IPS DF 19.7 (cell line): ENCODE data around the gene HMGN2.

ENCODE experiments used
- DNase-seq: peaks from one replicate; pipeline ENCODE4 v3.0.0-alpha.2; 2013; ENCODE audit warnings: low read depth, low spot score

The HMGN2 gene

GRCh38 chr1:26472320-26472900 lies at the start of gene HMGN2:
Gene HMGN2 (plus strand): TSS chr1:26472440. CDS start chr1:26472613, 173 bp downstream.
- peak; percentile 45 for DNase-seq

GRCh38 chr1:26429721-26430120 lies 42.5 kb upstream of the HMGN2 start:
- no peak for DNase-seq

DNA sequence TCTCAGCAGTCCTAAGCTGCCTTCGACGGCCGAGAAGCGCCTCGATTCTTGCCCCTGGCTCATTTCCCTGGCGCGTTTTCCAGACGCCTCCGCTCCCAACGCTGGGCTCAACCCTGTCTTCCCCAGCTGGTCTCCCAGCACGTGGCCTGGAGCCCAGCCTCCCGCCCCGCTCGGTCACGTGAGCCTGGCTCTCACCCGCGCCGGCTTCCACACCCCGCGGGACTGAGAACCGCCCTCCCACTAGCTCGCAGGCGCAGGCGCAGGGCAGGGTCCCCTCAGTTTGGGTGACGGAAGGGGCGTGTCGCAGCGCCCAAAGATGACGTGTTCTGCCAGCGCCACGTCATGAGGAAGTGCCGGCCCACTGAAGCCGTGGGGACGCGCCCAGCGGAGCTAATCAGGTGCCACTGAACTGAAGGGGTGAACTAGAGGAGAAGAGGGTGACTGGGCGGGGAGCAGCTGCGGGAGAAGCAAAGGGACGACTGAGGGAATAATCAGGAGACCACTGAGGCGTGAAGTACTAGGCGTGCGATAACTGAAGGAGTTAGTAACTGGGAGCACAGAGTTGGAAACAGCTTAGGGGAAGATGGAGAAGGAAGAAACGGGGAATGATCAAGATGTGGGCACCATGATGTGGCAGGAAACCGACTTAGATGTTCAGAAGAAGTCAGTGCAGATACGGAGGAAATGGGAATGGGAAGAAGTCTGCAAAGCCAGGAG lies 40.1 kb upstream of the HMGN2 start, which contains the start of gene DHDDS:
Gene DHDDS (plus strand): TSS at position 343 of the 717 bp plus-strand sequence. CDS start 625 bp downstream, outside the sequence.
- DNase-seq, result no peak

GRCh38 chr1:26432793-26433192 lies 39.4 kb upstream of the HMGN2 start:
- DNase-seq, result no peak

DNA sequence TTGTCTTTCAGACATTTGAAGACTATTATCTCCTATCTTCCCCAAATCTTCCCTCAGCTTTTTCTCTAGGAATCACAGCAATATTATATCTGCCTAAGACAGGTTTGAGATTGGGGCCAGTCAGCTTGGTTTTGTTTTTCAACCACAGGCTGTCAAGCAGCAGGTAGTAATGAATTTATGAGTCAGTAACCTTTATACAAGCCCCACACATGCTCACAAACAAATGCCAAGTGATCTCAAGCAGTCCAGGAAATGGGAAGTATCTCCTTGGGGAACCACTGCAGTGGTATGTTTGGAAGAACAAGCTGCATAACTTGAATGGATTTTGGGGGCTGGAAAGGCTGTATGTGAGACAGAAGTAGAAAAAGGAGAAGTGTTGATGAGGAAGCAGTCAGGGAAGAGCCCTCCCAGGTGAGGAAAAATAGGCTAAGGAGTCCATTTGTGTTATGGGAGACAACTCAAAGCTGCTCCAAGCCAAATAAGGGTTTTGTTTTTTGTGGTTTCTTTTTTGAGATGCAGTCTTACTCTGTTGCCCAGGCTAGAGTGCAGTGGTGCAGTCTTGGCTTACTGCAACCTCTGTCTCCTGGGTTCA lies 38.0 kb upstream of the HMGN2 start:
- no peak for DNase-seq

DNA sequence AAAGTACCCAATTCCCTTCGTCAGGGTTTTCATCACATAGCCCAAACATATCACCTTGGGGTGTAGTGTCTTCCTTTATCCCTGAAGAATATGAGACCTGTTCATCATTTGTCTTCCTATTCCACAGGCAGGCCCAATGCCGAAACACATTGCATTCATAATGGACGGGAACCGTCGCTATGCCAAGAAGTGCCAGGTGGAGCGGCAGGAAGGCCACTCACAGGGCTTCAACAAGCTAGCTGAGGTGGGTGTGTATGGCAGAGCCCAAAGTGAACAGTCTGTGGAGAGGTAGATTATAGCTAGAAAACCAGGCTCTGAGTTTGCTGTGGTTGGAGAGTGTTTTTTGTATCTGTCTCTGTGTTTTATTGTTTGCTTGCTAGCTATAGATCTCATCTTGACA lies 34.2 kb upstream of the HMGN2 start:
- DNase-seq, result no peak

DNA sequence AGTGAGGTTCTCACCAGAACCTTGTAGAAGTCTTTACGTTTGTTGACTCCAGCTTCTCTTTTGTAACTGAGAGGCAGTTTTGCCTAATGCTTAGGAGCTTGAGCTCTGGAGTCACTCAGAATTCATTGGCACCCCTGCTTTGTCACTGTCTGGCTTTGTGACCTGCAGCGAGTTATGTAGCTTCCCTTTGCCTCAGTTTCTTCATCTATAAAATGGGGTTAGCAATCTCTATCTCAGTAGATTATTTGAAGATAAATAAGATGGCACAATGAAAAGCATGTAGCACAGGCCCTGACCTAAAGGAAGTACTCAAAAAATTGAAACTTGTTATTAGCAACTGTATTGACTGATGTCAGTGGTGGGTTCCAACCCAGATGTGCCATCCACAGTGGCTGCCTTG lies 32.0 kb upstream of the HMGN2 start:
- no peak for DNase-seq

GRCh38 chr1:26449868-26450267 lies 22.4 kb upstream of the HMGN2 start:
- no peak for DNase-seq

DNA sequence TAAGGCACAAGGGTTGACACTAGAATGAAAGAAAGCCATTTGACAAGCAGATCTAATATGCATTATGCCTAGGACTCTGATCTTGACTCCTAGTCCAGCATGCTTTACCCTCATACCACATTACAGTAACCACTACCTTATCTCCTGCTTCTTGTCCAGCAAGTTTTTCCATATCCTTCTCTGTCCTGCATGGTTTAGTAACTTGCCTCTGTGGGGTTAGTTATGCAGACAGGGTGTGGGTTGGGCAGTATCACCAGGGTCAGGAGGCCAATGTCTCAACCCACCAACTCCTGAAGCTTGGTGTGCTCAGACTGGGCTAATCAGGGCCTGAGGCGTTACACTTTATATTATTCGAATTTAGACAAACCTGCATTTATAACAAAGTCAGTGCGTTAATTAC lies 21.3 kb upstream of the HMGN2 start:
- DNase-seq, result no peak

- no peak for DNase-seq
These were observed 19.6 kb upstream of the HMGN2 start for GRCh38 chr1:26452459-26453183.

GRCh38 chr1:26459148-26459547 lies 13.1 kb upstream of the HMGN2 start:
- DNase-seq, result no peak

DNA sequence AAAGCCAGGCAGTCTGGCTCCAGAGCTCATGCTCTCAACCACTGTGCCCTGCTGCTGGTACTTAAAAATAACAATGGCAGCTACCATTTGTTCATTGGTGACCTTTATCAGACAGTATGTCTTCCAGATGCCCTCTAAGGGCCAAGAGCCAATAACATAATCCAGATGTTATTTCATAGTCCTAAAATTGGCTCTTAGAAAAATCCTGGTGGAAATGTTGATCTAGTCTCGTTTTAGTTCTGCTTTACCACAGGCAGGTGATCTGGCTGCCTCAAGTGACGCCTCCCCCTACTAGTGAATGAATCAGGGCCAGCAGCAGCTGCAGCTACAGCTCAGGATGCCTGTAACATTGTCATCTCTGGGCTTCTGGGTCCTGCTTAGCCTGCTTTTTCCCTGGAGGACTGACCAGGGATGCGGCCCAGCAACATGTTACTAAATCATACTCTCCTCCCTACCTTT lies 12.6 kb upstream of the HMGN2 start:
- DNase-seq, result no peak

- DNase-seq, result no peak
These were observed 3.3 kb upstream of the HMGN2 start for GRCh38 chr1:26468911-26469310.

DNA sequence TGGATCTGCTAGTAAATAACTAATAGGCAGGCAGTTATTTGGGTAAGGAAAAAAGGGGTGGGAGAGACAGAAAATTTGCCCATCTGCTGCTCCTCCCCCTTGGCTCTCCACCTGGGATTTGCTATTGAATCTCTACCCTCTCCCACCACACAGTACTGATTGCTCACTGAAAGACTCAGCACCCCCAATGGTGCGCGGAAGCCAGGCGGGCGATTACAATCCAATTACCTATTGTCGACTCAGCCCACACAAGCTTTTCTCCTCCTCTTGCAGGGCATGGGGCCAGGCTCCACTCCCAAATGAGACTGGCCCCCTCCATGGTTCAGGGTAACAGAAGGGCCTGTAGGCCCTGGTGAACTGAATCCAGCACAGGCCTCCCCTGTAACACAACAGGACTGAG lies 2.7 kb upstream of the HMGN2 start:
- no peak for DNase-seq

DNA sequence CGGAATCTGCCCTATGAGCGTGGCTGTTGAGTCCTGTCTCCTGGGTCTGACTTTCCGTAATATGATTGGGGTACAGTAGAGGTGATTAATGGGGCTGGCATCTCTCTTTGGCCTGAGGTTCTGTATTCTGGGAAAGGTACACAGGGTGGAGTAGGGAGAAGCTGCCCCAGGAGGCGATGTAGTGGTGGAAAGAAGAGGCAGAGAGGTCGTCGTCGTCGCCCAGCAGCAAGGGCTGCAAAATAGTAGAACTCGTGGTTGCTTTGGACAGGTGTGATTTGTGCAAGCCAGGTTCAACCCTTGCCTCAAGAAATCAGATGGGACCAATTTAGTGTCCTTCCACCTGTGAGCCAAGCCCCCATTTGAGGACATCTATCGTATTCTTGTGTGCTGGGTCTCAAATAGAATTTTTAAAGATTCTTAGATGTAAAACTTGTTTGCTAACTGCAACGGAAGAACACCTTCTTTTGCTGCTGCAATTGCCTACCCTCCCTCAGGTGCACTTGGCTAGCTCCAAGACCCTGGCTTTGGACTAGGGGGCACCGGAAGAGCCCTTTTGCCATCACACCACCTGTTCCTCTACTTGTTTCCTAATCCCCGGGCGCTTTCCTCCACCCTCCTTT lies 1.3 kb upstream of the HMGN2 start:
- DNase-seq, result no peak

GRCh38 chr1:26471498-26472319 lies 531 bp upstream of the HMGN2 start:
- DNase-seq, result peak; percentile 50

GRCh38 chr1:26472901-26473845 lies 933 bp downstream of the HMGN2 start:
- peak; percentile 48 for DNase-seq

GRCh38 chr1:26474818-26475217 lies 2.6 kb downstream of the HMGN2 start:
- no peak for DNase-seq

GRCh38 chr1:26475989-26476388 lies 3.7 kb downstream of the HMGN2 start:
- DNase-seq, result no peak

DNA sequence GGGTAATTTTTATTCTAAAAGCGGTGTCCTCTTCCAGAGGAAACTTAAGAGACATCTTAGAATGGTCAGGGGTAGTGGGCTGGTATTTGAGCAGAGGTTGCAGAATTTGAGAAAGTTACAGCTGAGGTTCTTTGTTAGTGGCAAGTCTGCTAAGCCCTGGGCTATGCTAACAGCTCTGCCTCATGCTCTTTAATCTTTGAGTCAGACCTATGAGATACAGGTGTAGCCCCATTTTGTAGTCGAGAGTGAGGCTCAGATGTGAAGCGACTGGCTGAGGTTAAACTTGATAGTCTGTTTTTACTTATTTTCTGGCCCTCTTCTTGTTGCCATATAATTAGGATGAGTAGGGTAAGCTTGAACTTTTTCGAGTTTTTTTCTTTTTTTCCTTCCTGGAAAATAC lies 4.7 kb downstream of the HMGN2 start:
- DNase-seq, result no peak
